Upper lobe of right lung (tissue), 1 donor: ENCODE measurements around the gene SEMA3B. TPM values are rescaled to one million over a fixed set of nuclear protein-coding genes. Genes with fewer than 3 reads are reported as not detected.
A peak's percentile ranks its signal among the peaks of the same experiment; 100 is the strongest.

ENCODE experiments used
- ATAC-seq: fragments of 200-7000 bp; cut with Tn5 transposase; one replicate; pipeline ENCODE4 v1.9.1; 2020; ENCODE audit warnings: mild to moderate bottlenecking, moderate library complexity
- DNase-seq: peaks from one replicate; pipeline ENCODE4 v3.0.0-alpha.2; 2020
- H3K27ac ChIP-seq: fragments of 200-600 bp; one replicate; pipeline ENCODE4 v1.8.0; 2022
- H3K27me3 ChIP-seq: fragments of 200-600 bp; one replicate; pipeline ENCODE4 v1.8.0; 2022; ENCODE audit warnings: mild to moderate bottlenecking
- H3K36me3 ChIP-seq: fragments of 200-600 bp; one replicate; pipeline ENCODE4 v1.8.0; 2022
- H3K4me1 ChIP-seq: fragments of 200-600 bp; one replicate; pipeline ENCODE4 v1.8.0; 2022
- H3K4me3 ChIP-seq: fragments of 200-600 bp; one replicate; pipeline ENCODE4 v1.8.0; 2022; ENCODE audit warnings: mild to moderate bottlenecking
- H3K9me3 ChIP-seq: fragments of 200-600 bp; one replicate; pipeline ENCODE4 v1.8.0; 2022
- CTCF ChIP-seq: fragments of 200-600 bp; IDR thresholded peaks from one replicate; pipeline ENCODE4 v1.8.0; 2022; ENCODE audit warnings: antibody characterized with exemption
- intact Hi-C: fragments of 100-400 bp; cut with DNase I; formaldehyde crosslinking; loops from one replicate; pipeline ENCODE4 v1.11.0; 2022
- total RNA-seq: library from RNA; stranded (reverse); fragmentation: NEBNext Ultra II Directional; extraction: Animal tissue kit (Norgen Biotek cat#: 25700); gene quantifications from one replicate; pipeline ENCODE4 v1.2.1, GENCODE V29; 2021
- donor health status: DM: no; HTN: yes; CAD: no; lungs with severe emphysema.

Gene SEMA3B
- total RNA-seq, 1 donor from 2014 or later = 120 TPM

GRCh38 chr3:50295553-50296431 is 26.8 kb downstream of the SEMA3B start:
- Histone ChIP-seq H3K4me1 (peaks cover 36% of the 10 kb centered on the region), H3K27ac (no peak overlapping the region), H3K9me3 (no peaks in the 10 kb centered on the region), H3K4me3 (no peak overlapping the region), H3K27me3 (no peaks in the 10 kb centered on the region), H3K36me3 (no peaks in the 10 kb centered on the region)
- ATAC-seq (no peak), DNase-seq (no peak)
- intact Hi-C loops = no loop called here
- TF ChIP-seq CTCF = no peak

GRCh38 chr3:50296721-50297383 is 27.9 kb downstream of the SEMA3B start:
- TF ChIP-seq CTCF = no peak
- Histone ChIP-seq H3K9me3 (no peaks in the 10 kb centered on the region), H3K27ac (no peak overlapping the region), H3K4me3 (no peak overlapping the region), H3K36me3 (no peaks in the 10 kb centered on the region), H3K4me1 (peaks cover 31% of the 10 kb centered on the region), H3K27me3 (no peaks in the 10 kb centered on the region)
- no peak for ATAC-seq
- intact Hi-C loops = no loop called here
- no peak for DNase-seq

GRCh38 chr3:50297384-50297775 is 28.4 kb downstream of the SEMA3B start:
- Histone ChIP-seq H3K4me3 (no peak overlapping the region), H3K4me1 (peaks cover 31% of the 10 kb centered on the region), H3K9me3 (no peaks in the 10 kb centered on the region), H3K36me3 (no peaks in the 10 kb centered on the region), H3K27me3 (no peaks in the 10 kb centered on the region), H3K27ac (no peak overlapping the region)
- TF ChIP-seq CTCF = no peak
- ATAC-seq = no peak
- no peak for DNase-seq
- intact Hi-C loops = no loop called here

GRCh38 chr3:50297896-50298725 is 29.2 kb downstream of the SEMA3B start:
- peak overlapping the region; percentile 87 for H3K27ac ChIP-seq
- no peaks in the 10 kb centered on the region for H3K27me3 ChIP-seq
- peaks cover 26% of the 10 kb centered on the region for H3K4me1 ChIP-seq
- no peaks in the 10 kb centered on the region for H3K9me3 ChIP-seq
- no peak for DNase-seq
- H3K36me3 ChIP-seq = no peaks in the 10 kb centered on the region
- peak; percentile 11 for TF ChIP-seq CTCF
- intact Hi-C loops = no loop called here
- H3K4me3 ChIP-seq = peak overlapping the region; percentile 65
- no peak for ATAC-seq

- TF ChIP-seq CTCF = peak; percentile 47
- H3K27me3 ChIP-seq = no peaks in the 10 kb centered on the region
- H3K4me3 ChIP-seq = peak within 1 kb of the TSS; percentile 65
- H3K36me3 ChIP-seq = no peaks in the 10 kb centered on the region
- ATAC-seq (peak; percentile 89), DNase-seq (peak; percentile 99)
- H3K4me1 ChIP-seq = peaks cover 33% of the 10 kb centered on the region
- intact Hi-C loops = no loop called here
- H3K27ac ChIP-seq = peak within 1 kb of the TSS; percentile 87
- H3K9me3 ChIP-seq = no peaks in the 10 kb centered on the region
These were observed 30.1 kb downstream of the SEMA3B start, which contains the start of the genes HYAL3 and NAA80 for GRCh38 chr3:50298836-50299637. TSS of gene HYAL3 (minus strand) at chr3:50299405. CDS start at chr3:50295602, 3,803 bp downstream. TSS of gene NAA80 (minus strand) at chr3:50299405. CDS start at chr3:50297463, 1,942 bp downstream.
